Transverse colon (tissue), 4 donors: ENCODE results near the gene NKAIN2. TPM values are rescaled to one million over a fixed set of nuclear protein-coding genes. Genes with fewer than 3 reads are reported as not detected.

ENCODE experiments used
- DNase-seq: peaks from one replicate; pipeline ENCODE4 v3.0.0-alpha.2; 2019
- H3K27ac ChIP-seq, 4 donors: fragments of 200-600 bp; sonication (generic); 2 replicates each; pipeline ENCODE4 v1.5.1; 2016 to 2018; ENCODE audit warnings: inconsistent platforms in 4 of 4
- H3K27me3 ChIP-seq: fragments of 200-600 bp; sonication (generic); 2 replicates; pipeline ENCODE4 v1.5.1; 2017; ENCODE audit warnings: inconsistent platforms
- H3K36me3 ChIP-seq, 4 donors: fragments of 200-600 bp; sonication (generic); 2 replicates each; pipeline ENCODE4 v1.5.1; 2017 to 2019; ENCODE audit warnings: inconsistent platforms in 4 of 4
- H3K4me1 ChIP-seq, 4 donors: fragments of 200-600 bp; sonication (generic); 2 replicates each; pipeline ENCODE4 v1.5.1; 2017 to 2020; ENCODE audit warnings: inconsistent platforms in 4 of 4
- H3K4me3 ChIP-seq, 4 donors: fragments of 200-600 bp; sonication (generic); 1 replicate in 1 of 4; 2 replicates in 3 of 4; pipeline versions ENCODE4 v1.5.1 to v1.6.1; 2017 to 2019; ENCODE audit warnings: inconsistent platforms in 4 of 4
- H3K9me3 ChIP-seq, 2 donors: fragments of 200-600 bp; sonication (generic); 2 replicates each; pipeline ENCODE4 v1.5.1; 2017 to 2019; ENCODE audit warnings: inconsistent platforms in 2 of 2
- CTCF ChIP-seq, 5 experiments: fragments of 200-600 bp in 3 of 5; fragments of 450-650 bp in 2 of 5; sonication (generic) in 3 of 5; IDR thresholded peaks; 1 replicate in 2 of 5; 2 replicates in 3 of 5; pipeline ENCODE4 v1.5.1; 2016 to 2017; ENCODE audit warnings: antibody characterized with exemption in 5 of 5, inconsistent platforms in 3 of 5, mild to moderate bottlenecking in 2 of 5, moderate library complexity in 1 of 5
- EP300 ChIP-seq: sonication (generic); formaldehyde crosslinking; IDR thresholded peaks from one replicate; pipeline ENCODE4 v1.6.1; 2017; ENCODE audit warnings: antibody characterized with exemption, low read depth
- POLR2A ChIP-seq: fragments of 450-650 bp; IDR thresholded peaks from one replicate; pipeline ENCODE4 v1.6.1; 2016; ENCODE audit warnings: antibody characterized with exemption, mild to moderate bottlenecking, moderate library complexity
- POLR2AphosphoS5 ChIP-seq, 3 donors: sonication (generic); formaldehyde crosslinking; IDR thresholded peaks; one replicate each; pipeline ENCODE4 v1.6.1; 2016; ENCODE audit warnings: antibody characterized with exemption in 3 of 3
- whole genome bisulfite sequencing, 2 donors: methylation state at CpG; one replicate each; pipeline ENCODE4 v1.1.5; 2018; ENCODE audit warnings: low coverage in 1 of 2; 5-methylcytosine and 5-hydroxymethylcytosine counted together
- in situ Hi-C, 4 donors: fragments of 200-750 bp; cut with MboI; loops; one replicate each; pipeline versions ENCODE4 v1.15.0 to v1.15.1; 2017; ENCODE audit warnings: low sequenced_read_pairs in 3 of 4, low pct_ligation_motif_present in 1 of 4, low pct_unique_long_range_greater_than_20kb in 1 of 4
- intact Hi-C: fragments of 100-400 bp; cut with DNase I; formaldehyde crosslinking; loops from one replicate; pipeline ENCODE4 v1.15.1; 2023; ENCODE audit warnings: low total_unique reads
- total RNA-seq, 4 donors: library from RNA; depleted of rRNA; stranded (reverse); fragments of >200 nt; gene quantifications; one replicate each; pipeline ENCODE4 v1.1.0, GENCODE V29; 2016

The NKAIN2 gene
- total RNA-seq, 4 donors from 2014 or later: 0.32 TPM; not detected in 3

- intact Hi-C loops: no loop called here
- Histone ChIP-seq H3K27me3 (no peaks in the 10 kb centered on the region), H3K27ac (no peak overlapping the region), H3K4me1 (no peaks in the 10 kb centered on the region), H3K9me3 (no peaks in the 10 kb centered on the region), H3K36me3 (no peaks in the 10 kb centered on the region), H3K4me3 (no peak overlapping the region)
- DNase-seq: no peak
- TF ChIP-seq POLR2A (no peak), CTCF (IDR thresholded peaks at IDR 0.05) (no peak), POLR2AphosphoS5 (IDR thresholded peaks at IDR 0.05) (no peak), EP300 (no peak)
- in situ Hi-C loops: no loop called here
Measured at GRCh38 chr6:124797224-124797623, 993.6 kb downstream of the NKAIN2 start.

- Histone ChIP-seq H3K27me3 (no peaks in the 10 kb centered on the region), H3K4me1 (no peaks in the 10 kb centered on the region), H3K27ac (no peak overlapping the region), H3K36me3 (no peaks in the 10 kb centered on the region), H3K9me3 (no peaks in the 10 kb centered on the region), H3K4me3 (no peak overlapping the region)
- TF ChIP-seq POLR2A (no peak), EP300 (no peak), CTCF (IDR thresholded peaks at IDR 0.05) (no peak), POLR2AphosphoS5 (IDR thresholded peaks at IDR 0.05) (no peak)
- WGBS, 2 donors: 82 to 84% methylated on average over 3 of the region's 3 CpGs
- no peak for DNase-seq
- intact Hi-C loops (no loop called here), in situ Hi-C loops (no loop called here)
Measured at GRCh38 chr6:124798942-124799496, 995.4 kb downstream of the NKAIN2 start.

- intact Hi-C loops (no loop called here), in situ Hi-C loops (no loop called here)
- DNase-seq: no peak
- Histone ChIP-seq H3K4me3 (no peak overlapping the region), H3K36me3 (no peaks in the 10 kb centered on the region), H3K4me1 (no peaks in the 10 kb centered on the region), H3K27ac (no peak overlapping the region), H3K27me3 (no peaks in the 10 kb centered on the region), H3K9me3 (no peaks in the 10 kb centered on the region)
- TF ChIP-seq POLR2AphosphoS5 (IDR thresholded peaks at IDR 0.05) (no peak), POLR2A (no peak), CTCF (IDR thresholded peaks at IDR 0.05) (no peak), EP300 (no peak)
Measured at GRCh38 chr6:124799638-124800037, 996.0 kb downstream of the NKAIN2 start.

DNA sequence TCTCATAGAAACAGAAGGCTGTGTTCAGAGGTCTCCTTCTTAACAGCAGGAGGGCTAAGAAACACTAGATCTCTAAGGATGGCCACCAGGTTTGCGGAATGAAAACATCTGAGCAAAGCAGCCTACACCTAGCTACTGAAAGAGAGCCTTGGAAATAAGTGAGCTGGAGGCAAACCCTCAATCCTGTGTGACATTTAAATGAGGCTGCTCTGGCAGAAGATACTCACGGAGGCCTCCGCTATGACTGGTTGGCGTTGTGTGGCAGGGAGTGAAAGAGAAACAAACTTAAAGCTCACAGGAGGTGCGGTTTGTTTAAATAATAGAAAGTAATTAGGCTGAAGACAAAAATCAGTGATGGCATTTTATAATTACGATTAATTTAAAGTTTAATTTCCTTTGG is 996.6 kb downstream of the NKAIN2 start:
- 81 to 83% methylated on average over 6 of the region's 6 CpGs for WGBS, 2 donors
- Histone ChIP-seq H3K36me3 (no peaks in the 10 kb centered on the region), H3K4me1 (no peaks in the 10 kb centered on the region), H3K4me3 (no peak overlapping the region), H3K9me3 (no peaks in the 10 kb centered on the region), H3K27ac (no peak overlapping the region), H3K27me3 (no peaks in the 10 kb centered on the region)
- no peak for DNase-seq
- TF ChIP-seq CTCF (IDR thresholded peaks at IDR 0.05) (no peak), POLR2AphosphoS5 (IDR thresholded peaks at IDR 0.05) (no peak), EP300 (no peak), POLR2A (no peak)
- in situ Hi-C loops (no loop called here), intact Hi-C loops (no loop called here)
